HK-2 (cell line): ENCODE results near the gene KIAA0513.
"Not testable (repeated sequence)": the region's sequence is repeated elsewhere in the genome, so short reads cannot be mapped to it uniquely, and the experiment has no call there.

Experiments
- DNase-seq: peaks from one replicate; pipeline ENCODE4 v3.0.0-alpha.2; 2018; ENCODE audit not compliant: unreplicated experiment

The KIAA0513 gene

GRCh38 chr16:85048921-85049562, 21.4 kb downstream of the KIAA0513 start:
- DNase-seq = no peak

- DNase-seq = no peak
Observed at GRCh38 chr16:85049706-85050305, 22.2 kb downstream of the KIAA0513 start.

GRCh38 chr16:85051067-85051581, 23.5 kb downstream of the KIAA0513 start:
- DNase-seq = no peak

- DNase-seq = no peak
Observed at GRCh38 chr16:85051683-85052082, 24.1 kb downstream of the KIAA0513 start.

- no peak for DNase-seq
Observed at GRCh38 chr16:85052536-85052935, 24.9 kb downstream of the KIAA0513 start.

- DNase-seq = not testable (repeated sequence)
Observed at GRCh38 chr16:85054321-85054720, 26.7 kb downstream of the KIAA0513 start.

GRCh38 chr16:85054948-85055492, 27.4 kb downstream of the KIAA0513 start:
- no peak for DNase-seq

GRCh38 chr16:85055493-85056210, 28.1 kb downstream of the KIAA0513 start:
- no peak for DNase-seq

GRCh38 chr16:85056211-85056748, 28.7 kb downstream of the KIAA0513 start:
- no peak for DNase-seq

DNA sequence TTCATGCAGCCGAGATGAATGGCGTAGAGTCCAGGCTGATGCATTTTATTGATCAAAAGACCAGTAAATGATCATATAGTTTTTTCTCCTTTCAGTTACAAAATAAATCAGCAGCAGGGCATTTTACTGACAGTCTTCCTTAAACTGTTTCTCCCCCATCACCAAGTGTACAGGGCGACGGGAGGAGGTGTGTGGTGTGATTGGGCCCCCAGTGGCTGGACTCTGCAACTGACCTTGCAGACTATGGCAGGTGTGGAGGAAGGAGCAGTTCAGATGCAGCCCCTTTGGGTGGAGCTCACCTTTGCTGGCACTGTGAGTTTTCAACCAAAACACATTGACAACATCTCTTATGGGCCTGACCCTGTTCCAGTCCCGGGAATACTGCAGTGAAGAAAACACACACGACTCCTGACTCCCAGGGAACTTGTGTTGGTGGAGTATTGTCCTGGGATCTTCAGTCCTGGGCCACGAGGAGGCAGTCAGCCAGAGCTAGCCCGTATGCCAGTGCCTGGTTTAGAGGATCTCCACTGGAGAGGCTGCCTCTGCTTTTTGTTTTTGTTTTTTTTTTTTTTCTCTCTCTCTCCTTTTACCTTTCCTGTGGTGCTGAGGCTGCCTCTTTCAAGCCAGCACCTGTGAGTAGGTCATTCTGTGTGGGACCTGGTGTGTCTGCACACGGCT, 29.8 kb downstream of the KIAA0513 start:
- no peak for DNase-seq

DNA sequence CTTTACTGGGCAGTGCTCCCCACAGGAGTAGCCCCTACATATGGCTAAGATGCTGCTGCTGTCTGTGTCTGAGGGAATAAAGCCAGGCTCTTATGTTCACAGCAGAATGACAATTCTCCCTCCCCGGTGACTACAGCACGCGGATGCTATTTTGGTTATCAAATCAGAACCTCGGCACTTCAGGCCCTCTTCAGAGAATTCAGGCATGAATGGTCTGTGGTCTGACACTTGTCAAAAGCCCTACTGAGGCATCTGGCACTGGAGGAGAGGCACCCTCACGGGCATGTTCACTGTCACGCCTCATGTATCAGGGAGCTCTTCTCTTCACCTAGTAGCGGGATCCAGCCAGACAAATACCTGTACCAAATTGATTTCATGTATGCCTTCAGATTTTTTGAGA, 30.4 kb downstream of the KIAA0513 start:
- DNase-seq = no peak

DNA sequence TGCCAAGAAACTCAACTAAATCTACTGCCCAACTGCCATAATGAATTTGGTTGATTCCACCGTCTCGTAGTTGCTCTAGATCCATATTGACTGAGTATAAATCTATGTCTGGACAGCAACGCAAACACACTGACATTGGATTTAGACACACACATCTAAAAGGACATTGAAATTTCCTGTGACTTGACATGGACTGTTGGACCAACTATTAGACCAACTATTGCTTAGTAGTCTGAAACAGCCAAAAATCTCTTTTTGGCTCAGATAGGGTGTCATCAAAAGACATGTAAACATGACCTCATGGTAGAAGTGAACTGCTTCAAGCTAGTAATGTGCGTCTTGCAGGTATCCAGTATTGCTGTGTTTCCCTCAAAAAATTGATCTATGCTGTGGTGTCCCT, 31.3 kb downstream of the KIAA0513 start:
- no peak for DNase-seq

DNA sequence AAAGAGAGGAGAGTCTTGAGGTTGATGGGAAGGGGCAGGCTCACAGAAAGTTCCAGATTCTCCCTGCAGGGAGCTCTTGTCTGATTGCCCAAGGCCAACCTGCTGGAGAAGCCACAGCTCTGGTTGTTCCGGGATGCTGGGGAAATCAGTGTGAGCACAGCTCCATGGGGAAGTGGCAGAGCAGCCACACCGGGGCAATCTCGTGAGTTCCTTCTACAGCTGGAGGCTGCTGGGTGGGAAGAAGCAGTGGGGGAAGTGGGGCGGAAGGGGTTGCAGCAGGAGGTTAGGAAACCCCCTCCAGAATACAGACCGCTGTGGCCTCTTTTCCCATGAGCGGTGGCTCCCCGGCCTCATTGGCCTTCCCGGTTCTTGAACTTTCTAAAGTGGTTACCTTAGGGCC, 34.0 kb downstream of the KIAA0513 start:
- no peak for DNase-seq

GRCh38 chr16:85062323-85062722, 34.7 kb downstream of the KIAA0513 start:
- DNase-seq = no peak

DNA sequence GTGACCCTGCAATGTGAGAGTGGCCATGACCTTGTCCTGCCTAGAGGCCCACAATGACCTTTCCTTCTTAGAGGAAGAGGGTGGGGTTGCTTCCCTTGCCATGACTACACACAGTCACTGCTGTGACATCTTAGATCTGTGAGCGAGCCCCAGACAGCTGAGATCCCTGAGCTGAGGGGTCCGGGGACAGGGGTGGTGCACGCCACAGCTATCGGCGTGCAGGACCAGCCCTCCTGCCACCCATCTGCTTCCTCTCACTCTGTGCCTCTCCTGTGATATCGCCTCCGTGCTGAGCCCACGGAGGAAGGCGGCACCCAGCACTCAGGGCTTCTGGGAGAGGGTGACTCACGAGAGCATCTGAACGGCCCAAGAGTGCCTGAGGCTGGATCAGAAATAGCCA, 35.2 kb downstream of the KIAA0513 start:
- DNase-seq = no peak

DNA sequence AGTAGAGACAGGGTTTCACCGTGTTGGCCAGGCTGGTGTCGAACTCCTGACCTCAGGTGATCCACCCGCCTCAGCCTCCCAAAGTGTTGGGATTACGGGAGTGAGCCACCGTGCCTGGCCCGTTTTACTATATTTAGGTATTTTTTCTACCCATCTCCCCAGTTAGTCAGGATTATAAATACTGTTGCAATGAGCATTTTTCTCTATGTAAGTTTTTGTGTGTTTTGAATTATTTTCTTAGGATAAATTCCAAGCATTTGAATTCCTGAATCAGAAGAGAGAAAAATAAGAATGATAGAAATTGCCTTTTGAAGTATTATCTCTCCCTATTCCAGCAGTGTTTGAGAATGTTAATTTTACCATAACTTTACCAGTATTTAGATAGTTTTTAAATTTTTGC, 36.6 kb downstream of the KIAA0513 start:
- no peak for DNase-seq

DNA sequence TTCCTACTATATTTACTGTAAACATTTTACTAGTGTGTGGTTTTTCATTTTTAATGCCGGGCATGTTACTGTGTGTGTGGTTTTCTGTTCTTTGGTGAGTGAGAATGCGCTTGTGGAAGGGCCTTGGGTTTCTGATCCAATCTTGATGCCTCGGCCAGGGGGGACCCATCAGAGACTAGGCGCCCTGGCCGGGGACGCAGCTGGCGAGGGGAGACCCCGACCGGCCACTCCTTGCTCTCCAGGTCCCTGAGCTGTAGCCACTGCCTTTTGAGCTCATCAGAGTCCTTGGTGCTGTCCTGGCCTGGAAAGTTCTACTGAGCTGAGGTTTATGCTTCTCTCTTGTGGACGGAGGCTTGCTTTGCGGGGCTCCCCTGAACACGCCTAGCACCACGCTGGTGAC, 37.5 kb downstream of the KIAA0513 start:
- no peak for DNase-seq

DNA sequence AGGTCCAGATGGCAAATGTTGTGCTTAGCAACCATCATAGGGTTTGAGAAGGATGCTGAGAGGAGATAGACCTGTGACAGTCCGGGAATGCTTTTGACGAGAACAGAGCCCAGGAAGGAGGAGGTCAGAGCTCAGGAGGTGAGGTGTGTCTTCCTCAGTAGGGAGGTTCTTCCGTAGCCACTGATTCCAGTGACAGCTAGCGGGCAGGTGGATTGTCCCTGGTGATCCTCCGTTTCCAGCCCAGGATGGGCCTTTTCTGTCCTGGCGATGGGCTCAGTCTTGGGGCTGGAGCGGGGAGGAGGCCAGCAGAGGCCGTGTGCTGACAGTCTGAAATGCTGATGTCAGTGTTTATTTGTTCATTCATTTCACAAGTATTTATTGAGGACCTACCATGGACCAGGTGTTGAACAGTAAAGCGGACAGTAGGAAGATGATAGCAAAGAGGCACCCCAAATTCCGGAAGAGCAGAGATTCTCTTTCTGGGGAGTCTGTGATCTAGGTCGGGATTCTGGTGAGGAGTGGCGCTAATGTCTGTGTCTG, 38.8 kb downstream of the KIAA0513 start:
- DNase-seq = no peak

DNA sequence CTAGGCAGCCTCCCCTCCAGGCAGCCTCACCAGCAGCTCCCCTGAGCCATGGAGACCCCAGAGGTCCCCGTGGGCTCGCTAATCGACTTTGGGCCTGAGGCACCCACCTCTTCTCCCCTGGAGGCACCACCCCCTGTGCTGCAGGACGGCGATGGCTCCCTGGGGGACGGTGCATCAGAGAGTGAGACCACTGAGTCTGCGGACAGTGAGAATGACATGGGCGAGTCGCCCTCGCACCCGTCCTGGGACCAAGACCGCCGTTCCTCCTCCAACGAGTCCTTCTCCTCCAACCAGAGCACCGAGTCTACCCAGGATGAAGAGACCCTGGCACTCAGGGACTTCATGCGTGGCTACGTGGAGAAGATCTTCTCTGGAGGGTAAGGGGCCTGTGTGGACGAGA, 39.4 kb downstream of the KIAA0513 start:
- no peak for DNase-seq

GRCh38 chr16:85067426-85067825, 39.8 kb downstream of the KIAA0513 start:
- DNase-seq = no peak

DNA sequence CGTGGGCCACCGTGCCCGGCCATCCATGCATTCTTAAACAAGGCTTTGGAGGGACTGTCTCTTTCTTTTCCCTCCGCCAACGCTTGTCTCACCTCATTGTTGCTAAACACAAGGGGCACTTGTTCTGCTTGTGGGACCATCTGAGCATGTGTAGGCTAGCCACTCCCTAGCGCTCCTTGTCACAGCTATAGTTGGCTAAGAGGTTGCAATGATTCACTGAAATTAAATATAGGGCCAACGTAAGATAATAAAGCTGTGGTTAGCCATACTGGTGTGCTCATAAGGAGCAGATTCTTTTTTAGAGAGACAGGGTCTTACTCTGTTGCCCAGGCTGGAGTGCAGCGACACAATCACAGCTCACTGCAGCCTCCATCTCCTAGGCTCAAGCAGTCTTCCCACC, 41.2 kb downstream of the KIAA0513 start:
- no peak for DNase-seq

GRCh38 chr16:85069171-85069570, 41.6 kb downstream of the KIAA0513 start:
- DNase-seq = no peak
